Fibroblast of skin of scalp (primary cell): ENCODE results near the gene NCK2.
"Not testable (repeated sequence)": the region's sequence is repeated elsewhere in the genome, so short reads cannot be mapped to it uniquely, and the experiment has no call there.

Experiments used
- DNase-seq: peaks from one replicate; pipeline ENCODE4 v3.0.0-alpha.2; 2013

Gene NCK2

DNA sequence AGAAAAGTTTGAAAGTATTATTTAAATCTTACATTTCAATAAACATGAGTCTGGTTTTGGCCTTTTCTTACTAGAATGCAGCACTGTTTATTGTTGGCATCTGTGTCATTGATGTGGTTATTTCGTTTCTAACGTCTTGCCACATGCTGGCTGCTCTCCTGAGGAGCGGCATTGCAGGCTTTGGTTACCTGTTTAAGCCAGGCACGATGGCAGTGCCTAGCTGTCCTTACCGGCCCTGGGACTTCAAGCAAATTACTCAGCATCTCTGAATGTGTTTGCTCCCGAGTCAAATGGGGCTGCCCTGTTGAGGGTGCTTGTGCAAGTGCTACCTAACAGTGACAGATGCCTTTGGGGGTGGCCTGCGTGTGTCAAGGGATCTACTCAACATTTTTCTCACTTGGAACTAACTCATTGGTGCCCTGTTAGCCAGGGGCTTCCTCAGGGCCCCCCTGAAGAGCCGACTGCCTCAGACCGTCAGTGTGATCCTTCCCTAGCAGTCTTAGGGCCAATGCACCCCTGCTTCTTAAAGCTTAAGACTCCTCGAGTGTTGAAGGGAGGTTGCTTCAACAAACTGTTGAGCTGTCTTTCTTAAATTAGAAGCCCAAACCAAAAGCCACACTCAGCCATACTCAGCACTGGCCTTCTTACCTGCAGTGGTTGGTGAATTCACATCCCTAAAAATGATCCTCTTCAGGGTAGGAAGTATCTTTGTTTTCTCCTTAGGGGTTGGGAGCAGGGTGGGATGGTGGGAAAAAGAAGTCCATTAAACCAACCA is 151.5 kb downstream of the NCK2 start:
- no peak for DNase-seq

DNA sequence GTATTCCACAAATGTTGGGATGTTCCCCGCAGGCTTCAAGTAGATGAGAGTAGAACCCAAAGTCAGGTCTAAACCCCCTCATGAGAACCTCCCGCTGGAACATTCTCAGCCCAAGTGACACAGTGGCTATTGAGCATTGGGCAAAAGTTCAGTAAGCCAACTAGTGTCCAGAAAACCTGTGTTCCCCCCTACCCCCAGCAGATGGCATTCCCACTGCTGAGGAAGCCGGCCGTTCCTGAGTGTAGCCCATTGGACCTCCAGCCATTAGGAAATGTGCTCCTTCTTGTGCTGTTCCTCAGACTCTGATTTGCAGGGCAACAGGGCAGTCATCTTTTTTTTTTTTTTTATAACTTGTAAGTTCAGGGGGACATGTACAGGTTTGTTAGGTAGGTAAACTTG is 152.1 kb downstream of the NCK2 start:
- no peak for DNase-seq

DNA sequence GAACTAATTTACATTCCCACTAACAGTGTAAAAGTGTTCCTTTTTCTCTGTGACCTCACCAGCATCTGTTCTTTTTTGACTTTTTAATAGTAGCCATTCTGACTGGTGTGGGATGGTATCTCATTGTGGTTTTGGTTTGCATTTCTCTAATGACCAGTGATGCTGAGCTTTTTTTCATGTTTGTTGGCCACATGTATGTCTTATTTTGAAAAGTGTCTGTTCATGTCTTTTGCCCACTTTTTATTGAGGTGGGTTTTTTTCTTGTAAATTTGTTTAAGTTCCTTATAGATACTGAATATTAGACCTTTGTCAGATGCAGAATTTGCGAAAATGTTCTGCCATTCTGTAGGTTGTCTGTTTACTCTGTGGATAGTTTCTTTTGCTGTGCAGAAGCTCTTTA is 153.0 kb downstream of the NCK2 start:
- not testable (repeated sequence) for DNase-seq

DNA sequence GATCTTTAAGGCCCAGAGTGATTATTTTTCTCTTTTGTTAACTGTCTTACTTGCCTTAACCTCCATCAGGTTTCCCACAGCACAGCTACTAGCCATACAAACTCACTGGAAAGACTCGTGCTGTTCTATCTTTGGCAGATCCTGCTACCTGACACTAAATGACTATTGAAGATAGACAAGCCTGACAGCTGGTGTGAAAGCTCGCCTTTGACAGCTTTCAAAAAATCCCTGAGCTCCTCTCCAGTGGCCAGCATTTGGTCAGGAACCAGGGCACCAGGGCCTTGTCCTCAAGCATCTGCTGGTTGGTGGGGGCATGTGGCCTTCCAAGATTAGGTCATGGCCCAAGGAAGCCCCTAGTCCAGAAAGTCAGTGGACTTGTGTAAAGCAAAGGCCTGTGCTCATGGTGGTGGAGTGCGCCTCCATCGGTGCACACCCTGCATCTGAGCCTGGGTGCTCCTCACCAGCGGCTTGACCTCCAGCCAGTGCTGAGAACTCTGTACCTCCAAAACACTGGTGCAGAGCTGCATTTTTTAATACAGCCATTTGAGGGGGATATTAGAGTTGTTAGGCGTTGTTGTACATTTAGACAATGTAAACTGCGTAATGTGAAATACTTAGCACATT is 158.5 kb downstream of the NCK2 start:
- DNase-seq: no peak

DNA sequence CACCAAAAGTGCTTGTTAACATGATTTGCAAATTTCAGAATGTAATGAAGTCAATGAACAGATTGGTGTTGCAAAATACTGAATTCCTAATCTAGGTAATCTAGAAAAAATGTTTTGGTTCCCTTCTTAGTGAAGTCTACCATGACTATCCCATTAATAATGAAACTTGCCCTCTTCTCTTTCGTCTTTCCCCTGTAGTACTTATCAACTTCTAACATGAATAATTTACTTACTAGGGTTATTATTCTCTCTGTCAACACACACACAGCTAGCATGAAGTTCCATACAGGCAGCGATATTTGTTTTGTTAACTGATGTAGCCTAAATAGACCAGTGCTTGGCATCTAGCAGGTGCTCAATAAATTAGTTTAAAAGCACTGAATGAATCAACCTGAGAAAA is 160.2 kb downstream of the NCK2 start:
- DNase-seq: no peak

DNA sequence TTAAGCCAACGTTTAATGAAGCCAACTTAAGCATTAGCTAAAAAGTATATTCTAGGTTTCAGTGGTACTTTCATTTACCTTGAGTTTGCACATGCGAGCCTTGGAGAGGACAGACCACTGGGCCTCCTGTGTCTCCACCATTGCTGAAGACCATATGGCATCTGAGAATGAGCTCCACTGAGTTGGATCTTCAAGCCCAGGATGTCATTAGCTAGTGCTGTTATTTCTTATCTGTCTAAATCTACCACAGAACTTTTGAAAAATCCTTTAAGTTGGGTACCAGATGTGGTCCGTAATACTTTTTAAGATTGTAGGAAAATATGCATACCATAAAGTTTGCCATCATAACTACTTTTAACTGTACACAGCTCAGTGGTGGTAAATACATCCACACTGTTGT is 161.8 kb downstream of the NCK2 start:
- DNase-seq: no peak

DNA sequence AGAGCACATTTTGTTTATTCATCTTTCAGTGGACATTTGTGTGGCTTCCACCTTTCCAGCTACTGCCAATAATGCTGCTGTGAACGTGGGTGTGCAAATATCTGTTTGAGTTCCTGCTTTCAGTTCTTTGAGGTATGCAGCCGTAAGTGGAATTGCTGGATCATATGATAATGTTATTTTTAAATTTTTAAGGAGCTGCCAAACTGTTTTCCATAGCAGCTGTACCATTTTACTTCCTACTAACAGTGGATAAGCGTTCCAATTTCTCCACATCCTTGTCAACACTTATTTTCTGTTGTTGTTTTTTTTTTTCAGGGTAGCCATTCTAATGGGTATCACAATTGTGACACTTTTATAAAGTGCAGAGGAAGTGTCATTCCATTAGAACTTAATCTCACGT is 162.5 kb downstream of the NCK2 start:
- DNase-seq: no peak

DNA sequence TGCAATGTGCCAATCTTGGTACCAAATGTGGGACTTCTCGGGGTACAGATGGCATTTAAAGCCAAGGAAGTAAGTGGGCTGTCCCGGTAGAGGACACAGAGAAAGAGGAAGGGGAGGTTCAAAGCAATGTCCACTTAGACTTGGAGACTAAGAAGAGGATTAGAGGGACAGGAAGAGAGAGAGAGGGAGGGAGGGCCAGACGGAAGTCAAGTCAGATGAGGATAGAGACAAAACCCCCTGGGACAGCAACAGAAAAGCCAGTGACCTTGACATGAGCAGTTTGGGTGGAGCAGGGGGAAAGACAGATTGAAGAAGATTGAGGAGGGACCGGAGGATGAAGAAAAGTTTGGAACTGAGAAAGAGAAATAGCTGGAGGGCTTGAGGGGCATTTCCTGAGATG is 164.5 kb downstream of the NCK2 start:
- no peak for DNase-seq

DNA sequence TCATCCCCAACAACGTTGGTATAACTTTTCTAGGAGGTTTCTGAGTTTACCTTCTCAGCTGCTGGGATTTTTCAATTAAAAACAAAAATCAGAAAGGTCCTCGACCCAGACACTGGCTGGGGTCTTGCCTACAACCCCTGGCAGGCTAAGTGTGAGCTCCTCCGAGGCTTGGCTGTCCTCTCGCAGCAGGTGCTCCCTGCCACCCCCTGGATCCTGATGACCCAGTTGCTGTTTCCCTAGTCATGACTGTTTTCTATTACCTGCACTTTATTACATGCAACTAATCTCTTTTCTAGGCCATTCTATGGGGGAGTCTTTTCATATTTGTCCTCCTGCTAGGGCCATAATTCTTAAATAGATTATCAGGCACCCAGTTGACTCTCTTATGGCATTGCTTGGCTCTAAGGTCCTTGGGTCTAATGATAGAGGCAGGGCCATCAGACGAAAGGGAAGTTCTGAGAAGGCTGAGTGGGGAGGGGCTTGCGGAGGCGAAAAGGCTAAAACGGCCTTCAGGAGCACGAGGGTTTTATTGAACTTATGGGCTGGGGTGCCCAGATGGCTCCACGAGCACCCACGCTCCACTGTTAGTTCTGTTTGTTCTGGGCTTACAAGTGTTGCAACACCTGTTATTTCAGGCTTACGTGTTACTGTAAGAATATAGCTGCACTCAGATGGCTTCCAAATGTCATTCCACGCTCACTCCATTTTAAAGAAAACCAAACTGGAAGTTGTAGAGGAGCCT is 166.0 kb downstream of the NCK2 start:
- no peak for DNase-seq

DNA sequence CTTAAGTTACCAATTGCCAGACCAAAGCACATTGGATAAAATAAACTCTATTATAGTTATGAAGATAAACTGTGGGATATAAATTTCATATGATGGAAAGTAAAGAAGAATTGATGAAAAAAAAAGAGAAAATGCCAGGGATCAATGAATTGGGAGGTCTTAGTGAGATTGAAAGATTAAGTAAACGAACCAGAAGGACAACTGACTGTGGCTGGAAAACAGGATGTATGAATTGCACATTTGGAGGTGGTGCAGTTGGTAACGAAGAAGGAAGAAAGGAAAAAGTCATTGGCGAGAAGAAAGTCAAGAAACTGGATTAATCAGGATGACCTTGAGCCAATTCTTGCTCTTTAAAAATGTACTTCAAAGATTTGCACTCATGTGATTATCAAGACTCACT is 166.7 kb downstream of the NCK2 start:
- no peak for DNase-seq

DNA sequence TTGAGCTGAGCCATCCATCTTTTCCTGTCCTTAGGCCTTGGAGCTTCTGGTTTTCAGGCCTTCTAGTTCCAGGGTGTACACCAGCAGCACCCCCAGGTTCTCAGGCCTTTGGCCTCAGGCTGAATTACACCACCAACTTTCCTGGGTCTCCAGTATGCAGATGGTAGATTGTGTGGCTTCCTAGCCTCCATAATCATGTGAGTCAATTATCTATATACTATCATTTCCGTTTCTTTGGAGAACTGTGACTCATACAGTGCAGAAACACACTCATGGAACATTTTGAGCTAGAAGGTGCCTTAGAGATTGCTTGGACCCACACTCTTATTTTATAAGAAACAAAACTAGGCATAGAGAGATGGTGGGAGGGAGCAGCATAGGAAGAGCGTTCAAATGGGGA is 167.4 kb downstream of the NCK2 start:
- no peak for DNase-seq

DNA sequence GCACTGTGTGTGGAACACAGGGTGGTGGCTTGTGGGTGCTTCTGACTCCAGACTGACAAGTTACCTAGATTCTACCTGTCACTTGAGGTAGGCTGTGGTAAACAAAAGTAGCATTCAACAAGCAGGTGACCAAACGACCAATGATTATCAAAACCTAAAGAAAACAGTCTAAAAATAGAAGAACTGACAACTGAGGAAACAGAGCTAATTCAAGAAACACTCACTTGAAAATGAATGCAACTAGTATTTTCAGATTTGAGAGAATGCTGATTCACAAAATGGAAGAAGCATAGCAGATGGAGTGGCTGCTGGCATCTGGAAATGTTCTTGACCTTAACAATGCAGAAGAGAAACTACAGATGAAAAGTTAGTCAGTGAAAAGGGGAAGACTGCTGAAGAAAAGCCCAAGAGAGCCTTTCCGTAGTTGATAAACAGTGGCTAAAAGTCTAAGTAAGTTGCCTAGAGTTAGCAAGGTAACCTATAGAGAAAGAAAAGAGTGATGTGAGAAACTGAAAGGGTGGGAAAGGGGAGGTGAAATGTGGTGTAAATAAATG is 170.4 kb downstream of the NCK2 start:
- no peak for DNase-seq

DNA sequence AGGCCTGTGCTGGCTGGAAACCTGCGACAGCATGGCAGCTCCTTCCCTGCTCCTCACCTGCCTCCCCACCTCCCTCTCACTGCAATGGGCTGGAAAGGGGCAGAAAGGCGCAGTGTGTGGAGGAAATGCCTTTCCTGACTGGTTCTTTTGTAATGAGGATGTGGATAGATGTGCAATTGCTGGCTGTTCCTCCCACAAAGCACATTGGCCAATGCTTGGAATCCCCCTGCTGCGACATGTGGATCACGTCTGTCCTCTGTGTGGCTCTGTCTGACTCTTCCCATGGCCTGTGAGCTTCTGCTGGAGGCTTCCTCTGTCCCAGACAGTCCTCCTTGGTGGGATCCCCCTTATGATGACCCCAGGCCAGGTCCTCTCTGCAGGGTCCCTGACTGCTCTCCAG is 172.5 kb downstream of the NCK2 start:
- DNase-seq: no peak

DNA sequence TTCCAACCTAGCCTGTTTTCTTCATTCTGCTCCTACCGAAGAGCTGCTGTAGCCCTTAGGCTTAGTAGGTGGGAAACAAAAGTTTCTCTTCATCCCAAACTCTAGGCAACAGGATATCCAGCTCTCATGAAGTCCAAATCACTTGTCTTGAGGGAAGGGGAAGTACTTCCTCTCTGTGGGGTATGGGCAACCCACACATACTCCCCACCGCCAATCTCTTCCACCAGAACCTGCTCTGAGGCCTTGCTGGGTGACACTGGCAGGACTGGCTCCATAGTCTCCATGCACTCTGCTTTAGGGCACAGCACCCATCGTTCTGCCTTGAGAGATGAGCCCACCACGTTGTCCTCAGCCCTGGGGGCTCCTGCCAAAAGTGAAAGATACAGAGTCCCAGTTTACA is 173.0 kb downstream of the NCK2 start:
- no peak for DNase-seq

DNA sequence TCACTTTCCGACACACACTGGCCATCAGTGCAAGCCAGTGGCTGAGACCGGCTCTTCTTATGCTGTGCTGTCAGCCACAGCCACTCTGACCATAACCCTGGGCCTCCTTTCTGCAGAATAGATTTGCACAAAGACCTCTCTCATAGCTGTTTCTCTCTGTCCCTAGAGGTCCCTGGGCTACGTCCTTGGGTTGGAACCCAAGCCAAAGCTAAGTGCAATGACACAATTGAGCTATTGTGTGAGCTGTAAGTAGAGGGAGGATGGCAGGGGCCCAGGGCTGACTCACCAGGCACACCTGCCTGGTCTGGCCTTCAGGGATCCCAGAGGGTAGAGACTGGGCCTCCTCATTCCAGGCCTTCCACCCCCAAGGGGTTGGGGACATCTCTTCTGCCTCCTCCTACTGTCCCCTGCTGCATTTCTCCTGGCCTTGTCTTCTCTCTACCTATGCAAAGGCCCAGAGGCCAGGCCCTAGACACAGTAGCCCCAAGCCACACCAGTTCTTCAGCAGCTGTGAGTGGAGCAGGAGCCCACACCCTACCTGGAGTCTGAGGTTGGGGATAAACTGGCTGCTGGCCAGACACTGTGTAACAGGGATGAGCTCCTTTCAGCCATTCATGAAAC is 174.6 kb downstream of the NCK2 start:
- DNase-seq: no peak

DNA sequence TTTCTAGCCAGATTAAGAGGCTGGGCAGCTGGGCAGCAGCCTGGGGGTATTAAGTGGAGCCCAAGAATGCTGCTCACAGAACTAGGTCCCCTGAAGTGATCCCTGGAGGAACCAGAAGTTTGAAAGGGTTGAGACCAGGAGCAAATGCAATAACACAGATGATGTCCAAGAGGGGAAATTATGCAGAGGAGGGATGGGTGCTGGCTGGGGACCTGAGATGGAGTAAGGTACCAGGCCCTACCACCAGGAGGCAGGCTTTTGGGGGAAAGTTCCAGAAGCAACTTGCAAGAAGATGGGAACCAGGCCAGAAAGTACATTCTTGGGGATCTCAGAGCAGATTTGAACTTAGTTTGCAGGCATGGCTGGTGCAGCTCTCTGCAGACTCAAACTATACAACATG is 175.1 kb downstream of the NCK2 start:
- DNase-seq: peak; percentile 37

DNA sequence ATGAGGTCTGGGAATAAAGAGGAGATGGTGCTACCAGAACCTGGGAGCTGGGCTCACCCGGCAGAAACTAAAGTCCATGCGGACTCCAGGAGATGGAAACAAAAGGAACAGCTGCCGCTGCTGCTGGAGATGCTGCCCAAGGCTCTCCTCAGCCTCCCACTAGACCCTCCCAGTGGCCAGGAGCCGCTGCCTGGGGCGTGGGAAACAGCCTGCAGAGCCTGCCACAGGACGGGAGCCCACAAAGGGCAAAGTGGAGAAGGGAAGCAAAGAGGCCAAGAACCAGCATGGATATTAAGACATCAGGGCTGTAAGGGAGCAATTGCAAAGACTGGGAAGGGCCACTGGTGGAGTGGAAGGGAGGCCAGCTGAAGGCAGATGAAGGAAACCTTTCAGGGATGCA is 179.6 kb downstream of the NCK2 start:
- DNase-seq: no peak

DNA sequence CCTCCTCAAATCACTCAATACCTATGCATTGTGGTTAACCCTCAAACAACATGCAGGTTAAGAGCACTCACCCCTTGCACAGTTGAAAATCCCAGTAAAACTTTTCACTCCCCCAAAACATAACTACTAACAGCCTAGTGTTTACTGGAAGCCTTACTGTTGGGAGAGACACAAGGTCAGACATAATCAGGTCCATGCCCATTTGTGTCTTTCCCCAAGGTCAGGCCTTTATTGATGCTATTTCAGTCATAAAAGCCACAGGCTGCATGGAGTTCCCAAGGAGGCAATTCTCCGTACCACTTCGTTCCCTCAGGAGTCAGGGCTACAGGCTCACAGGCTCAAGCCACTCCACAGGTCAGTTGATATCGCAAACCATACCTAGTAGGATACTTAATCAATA is 180.2 kb downstream of the NCK2 start:
- DNase-seq: no peak

DNA sequence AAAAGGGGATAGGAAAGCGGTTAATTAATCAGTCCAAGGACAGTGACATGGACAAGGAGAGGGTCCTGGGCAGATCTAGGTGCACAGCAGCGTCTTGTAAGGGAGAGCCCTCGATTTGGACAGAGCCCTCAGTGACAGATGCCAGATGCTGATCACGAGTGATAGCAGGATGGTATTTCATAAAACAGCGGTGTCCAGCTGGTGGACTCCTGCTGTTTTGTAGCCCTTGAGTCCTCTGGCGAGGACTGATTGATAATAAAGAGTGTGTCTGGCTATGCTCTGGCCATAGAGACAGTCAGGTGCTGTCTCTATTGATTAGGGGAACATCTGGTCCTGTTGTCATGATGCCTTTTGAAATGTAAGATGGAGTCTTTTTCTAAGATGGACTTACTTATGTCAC is 180.7 kb downstream of the NCK2 start:
- DNase-seq: no peak

DNA sequence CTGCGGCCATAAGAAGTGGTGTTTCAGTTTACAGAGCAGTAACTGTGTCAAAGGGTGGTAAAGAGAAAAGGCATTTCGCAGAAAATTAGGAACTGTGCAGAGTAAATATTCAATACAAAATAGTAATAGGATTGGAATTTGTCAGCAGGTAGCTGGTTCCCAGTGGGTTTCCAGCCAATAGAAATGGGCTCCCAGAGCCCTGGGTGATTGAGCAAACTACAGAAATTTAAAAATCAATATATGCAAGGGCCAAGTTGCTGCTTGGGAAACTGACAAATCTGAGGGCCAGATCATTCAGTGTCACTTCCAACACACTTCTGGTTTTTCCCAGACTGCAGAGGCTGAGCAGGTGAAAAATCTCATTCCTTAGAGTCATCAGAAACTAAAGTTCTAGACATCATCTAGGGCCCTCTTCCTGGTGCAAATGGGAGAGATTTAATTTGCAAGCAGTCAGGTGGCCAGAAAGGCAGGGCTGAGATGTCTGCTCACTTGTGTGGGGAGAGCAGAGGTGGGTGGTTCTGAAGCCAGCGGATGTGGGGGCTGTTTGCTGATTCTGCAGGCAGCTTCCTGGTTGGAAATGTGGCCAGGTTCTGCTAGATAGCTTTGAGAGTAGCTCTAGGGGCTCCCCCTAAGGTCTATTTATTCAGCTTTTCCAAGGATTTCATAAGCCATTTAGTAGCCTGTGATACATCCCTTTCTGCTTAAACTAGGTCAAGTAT is 182.4 kb downstream of the NCK2 start:
- DNase-seq: no peak

DNA sequence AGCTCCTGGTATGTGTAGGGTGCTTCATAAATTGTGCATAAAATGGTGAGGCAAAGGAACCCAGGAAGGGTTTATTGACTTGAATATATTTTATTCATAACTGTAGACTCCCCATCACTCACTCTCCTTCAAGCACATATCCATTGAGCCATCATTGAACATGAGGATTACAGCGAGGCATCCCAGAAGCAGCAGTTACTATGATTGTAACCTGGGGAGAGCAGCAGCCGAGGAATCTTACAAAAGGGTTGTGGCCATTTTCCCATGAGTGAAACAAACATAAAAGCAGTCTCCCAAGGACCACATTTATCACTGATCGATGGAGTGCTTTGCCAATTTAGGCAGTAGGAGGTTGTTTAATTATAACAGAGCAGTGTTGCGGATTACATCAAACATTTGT is 183.4 kb downstream of the NCK2 start:
- DNase-seq: no peak

DNA sequence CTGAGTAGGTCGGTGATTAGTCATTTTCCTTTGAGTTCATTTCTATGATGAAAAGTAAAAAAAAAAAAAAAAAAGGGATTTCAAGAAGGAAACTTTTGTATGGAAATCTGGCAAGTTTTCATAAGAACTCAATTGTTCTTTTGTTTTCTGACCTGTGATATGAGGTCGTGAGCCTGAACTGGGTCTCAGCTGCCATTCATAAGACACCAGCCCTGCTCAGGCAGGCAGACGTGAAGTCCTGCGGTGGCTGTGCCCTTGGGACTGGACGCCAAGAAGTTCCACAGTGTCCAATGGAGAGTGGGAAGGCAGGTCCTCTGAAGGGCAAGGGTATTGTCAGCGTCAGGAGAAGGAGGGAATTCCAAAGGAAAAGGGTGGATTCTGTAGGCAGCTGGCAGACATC is 183.9 kb downstream of the NCK2 start:
- no peak for DNase-seq

DNA sequence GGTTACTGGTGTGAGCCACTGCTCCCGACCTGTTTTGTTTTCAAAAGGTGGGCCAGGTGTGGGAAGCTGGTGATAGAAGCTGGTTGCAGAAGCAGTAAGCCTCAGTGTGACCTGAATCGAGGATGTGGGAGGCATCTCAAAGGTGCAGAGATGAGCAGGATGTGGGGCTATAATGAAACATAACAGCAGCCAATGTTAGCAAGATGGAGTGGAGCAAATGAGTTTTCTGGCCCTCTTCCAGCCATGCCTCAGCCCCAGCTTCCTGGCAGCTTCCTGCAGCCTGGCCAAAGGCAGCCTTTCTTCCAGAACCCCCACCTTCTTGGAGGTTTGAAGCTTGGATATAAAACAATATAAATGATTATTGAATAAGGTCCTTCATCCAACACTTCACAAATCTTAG is 184.8 kb downstream of the NCK2 start:
- DNase-seq: no peak
